Prostate gland (tissue), 2 donors: ENCODE data around the gene SATB1. TPM values are rescaled to one million over a fixed set of nuclear protein-coding genes. Genes with fewer than 3 reads are reported as not detected.
A peak's percentile ranks its signal among the peaks of the same experiment; 100 is the strongest.

ENCODE experiments used
- DNase-seq: peaks from one replicate; pipeline ENCODE4 v3.0.0-alpha.2; 2019; ENCODE audit warnings: low spot score
- H3K27ac ChIP-seq, 2 donors: fragments of 200-600 bp; sonication (generic); 2 replicates each; pipeline ENCODE4 v1.5.1; 2017 to 2019
- H3K27me3 ChIP-seq: fragments of 200-600 bp; sonication (generic); replicated peaks from 2 replicates; pipeline ENCODE4 v1.5.1; 2019; ENCODE audit not compliant: insufficient read depth
- H3K36me3 ChIP-seq, 2 donors: fragments of 200-600 bp; sonication (generic); 1 replicate in 1 of 2; 2 replicates in 1 of 2; pipeline versions ENCODE4 v1.5.1 to v1.8.1; 2017 to 2019
- H3K4me1 ChIP-seq: fragments of 200-600 bp; sonication (generic); replicated peaks from 2 replicates; pipeline ENCODE4 v1.5.1; 2019
- H3K4me3 ChIP-seq, 2 donors: fragments of 200-600 bp; sonication (generic); 2 replicates each; pipeline ENCODE4 v1.5.1; 2017 to 2019
- H3K9me3 ChIP-seq: fragments of 200-600 bp; sonication (generic); 2 replicates; pipeline ENCODE4 v1.5.1; 2017
- CTCF ChIP-seq, 4 experiments: fragments of 200-600 bp in 2 of 4; fragments of 450-650 bp in 2 of 4; sonication (generic) in 2 of 4; IDR thresholded peaks; 1 replicate in 3 of 4; 2 replicates in 1 of 4; pipeline ENCODE4 v1.5.1; 2016 to 2019; ENCODE audit warnings: antibody characterized with exemption in 4 of 4, mild to moderate bottlenecking in 2 of 4, moderate library complexity in 2 of 4
- POLR2A ChIP-seq: fragments of 450-650 bp; IDR thresholded peaks from one replicate; pipeline ENCODE4 v1.6.1; 2016; ENCODE audit warnings: antibody characterized with exemption, mild to moderate bottlenecking
- POLR2AphosphoS5 ChIP-seq: sonication (generic); formaldehyde crosslinking; IDR thresholded peaks from one replicate; pipeline ENCODE4 v1.6.1; 2017; ENCODE audit warnings: antibody characterized with exemption
- WGBS: methylation state at CpG from one replicate; pipeline ENCODE4 v1.1.5; 2018; 5-methylcytosine and 5-hydroxymethylcytosine counted together
- intact Hi-C: fragments of 100-400 bp; cut with DNase I; formaldehyde crosslinking; loops from one replicate; pipeline ENCODE4 v1.14.2; 2022
- total RNA-seq, 2 donors: library from RNA; depleted of rRNA; stranded (reverse); fragments of >200 nt; gene quantifications; one replicate each; pipeline ENCODE4 v1.1.0, GENCODE V29; 2016

The SATB1 gene
- total RNA-seq, 2 donors from 2014 or later, result 51.7 to 62.2 TPM

GRCh38 chr3:18351069-18351628 lies 74.0 kb downstream of the SATB1 start:
- DNase-seq, result no peak
- Histone ChIP-seq H3K27me3 (no peaks in the 10 kb centered on the region), H3K4me1 (peaks cover 4% of the 10 kb centered on the region), H3K4me3 (no peak overlapping the region), H3K27ac (peak overlapping the region; percentile 28 to 45), H3K9me3 (no peaks in the 10 kb centered on the region), H3K36me3 (no peaks in the 10 kb centered on the region)
- intact Hi-C loops, result no loop called here
- TF ChIP-seq POLR2A (no peak), CTCF (IDR thresholded peaks at IDR 0.05) (no peak), POLR2AphosphoS5 (no peak)
- WGBS, result 73% methylated on average over 5 of the region's 5 CpGs

DNA sequence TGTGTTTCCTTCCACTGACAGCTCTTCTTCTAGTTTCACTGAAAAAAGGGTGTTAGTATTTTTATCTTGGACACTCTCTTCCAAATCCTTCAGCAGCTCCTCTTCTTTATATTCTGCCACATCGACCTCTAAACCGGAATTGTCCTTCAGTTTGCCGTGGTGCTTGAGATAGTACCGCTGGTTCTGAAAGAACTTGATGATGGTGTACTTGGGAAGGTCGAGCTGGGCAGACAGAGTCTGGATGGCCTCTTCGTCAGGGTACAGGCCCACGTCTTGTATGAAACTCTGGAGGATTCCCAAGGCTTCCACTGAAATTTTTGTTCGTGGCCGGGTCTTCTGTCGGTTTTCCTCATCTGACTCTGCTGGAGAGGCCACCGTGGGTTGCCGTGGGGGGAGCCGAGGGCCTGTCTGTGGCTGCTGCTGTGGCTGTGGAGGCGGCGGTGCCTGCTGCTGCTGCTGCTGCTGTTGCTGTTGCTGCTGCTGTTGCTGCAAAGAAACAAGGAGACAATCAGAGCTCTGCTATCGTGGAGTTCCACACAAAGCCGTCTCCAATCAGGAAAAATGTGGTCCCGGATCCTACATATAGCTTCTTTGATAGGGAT lies 75.8 kb downstream of the SATB1 start:
- intact Hi-C loops, result no loop called here
- WGBS, result 91% methylated on average over 18 of the region's 18 CpGs
- Histone ChIP-seq H3K9me3 (no peaks in the 10 kb centered on the region), H3K4me1 (peaks cover 4% of the 10 kb centered on the region), H3K27ac (no peak overlapping the region), H3K27me3 (no peaks in the 10 kb centered on the region), H3K36me3 (no peaks in the 10 kb centered on the region), H3K4me3 (no peak overlapping the region)
- TF ChIP-seq POLR2AphosphoS5 (no peak), POLR2A (no peak)
- no peak for DNase-seq

DNA sequence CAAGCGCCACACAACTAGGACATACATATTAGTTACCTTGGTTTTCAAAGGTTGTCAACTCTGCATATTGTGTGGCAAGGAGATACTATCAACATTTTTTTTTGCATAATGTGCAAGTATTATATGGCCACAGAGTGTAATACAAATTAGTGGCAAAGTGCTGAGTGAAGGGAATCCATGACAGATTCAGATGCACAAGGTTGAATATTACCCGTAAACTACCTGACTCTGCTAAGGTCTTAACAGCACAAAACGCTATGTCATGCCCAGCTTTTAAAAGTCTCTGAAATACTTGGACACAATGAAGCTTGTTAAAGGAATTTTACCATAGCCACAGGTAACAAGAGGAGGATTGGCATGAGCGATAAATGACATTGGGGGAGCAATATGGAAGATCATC lies 79.0 kb downstream of the SATB1 start:
- WGBS, result 90% methylated on average over 4 of the region's 4 CpGs

DNA sequence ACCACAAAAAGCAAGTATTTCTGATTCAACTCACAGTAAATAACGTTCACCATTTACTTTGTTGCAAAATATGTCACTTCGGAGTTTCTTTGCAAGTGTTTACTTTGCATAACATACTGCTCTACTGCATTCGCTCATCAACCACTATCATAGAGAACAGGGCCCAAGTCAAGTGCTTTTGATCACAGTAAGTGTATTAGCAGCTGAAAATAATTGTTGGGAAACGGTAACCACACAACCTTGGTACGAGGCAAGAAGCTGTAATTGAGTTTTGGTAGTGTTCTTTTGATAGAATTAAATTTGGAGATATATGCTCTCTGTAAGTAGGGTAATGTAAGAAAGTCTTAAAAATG lies 80.1 kb downstream of the SATB1 start:
- H3K36me3 ChIP-seq, result no peaks in the 10 kb centered on the region
- WGBS, result 51% methylated on average over 5 of the region's 5 CpGs
- H3K4me1 ChIP-seq, result no peaks in the 10 kb centered on the region
- H3K4me3 ChIP-seq, result no peak overlapping the region
- no peak overlapping the region for H3K27ac ChIP-seq
- no peaks in the 10 kb centered on the region for H3K9me3 ChIP-seq
- H3K27me3 ChIP-seq, result no peaks in the 10 kb centered on the region
- TF ChIP-seq POLR2A (no peak), CTCF (IDR thresholded peaks at IDR 0.05) (no peak), POLR2AphosphoS5 (no peak)
- intact Hi-C loops, result no loop called here
- no peak for DNase-seq

More for the DNA sequence above, 79.0 kb downstream of the SATB1 start:
- H3K4me3 ChIP-seq, result no peak overlapping the region
- TF ChIP-seq CTCF (IDR thresholded peaks at IDR 0.05), result no peak
- intact Hi-C loops, result no loop called here
- no peak for DNase-seq
- no peaks in the 10 kb centered on the region for H3K27me3 ChIP-seq
- H3K27ac ChIP-seq, result no peak overlapping the region
- H3K4me1 ChIP-seq, result no peaks in the 10 kb centered on the region
- no peaks in the 10 kb centered on the region for H3K36me3 ChIP-seq
- no peaks in the 10 kb centered on the region for H3K9me3 ChIP-seq

GRCh38 chr3:18344306-18345014 lies 80.7 kb downstream of the SATB1 start:
- no peak for TF ChIP-seq CTCF (IDR thresholded peaks at IDR 0.05)
- no peak for TF ChIP-seq POLR2A
- TF ChIP-seq POLR2AphosphoS5, result no peak
- no peak for DNase-seq
- no peak overlapping the region for H3K4me3 ChIP-seq
- H3K27ac ChIP-seq, result no peak overlapping the region
- no peaks in the 10 kb centered on the region for H3K36me3 ChIP-seq
- WGBS, result 72% methylated on average over 4 of the region's 4 CpGs
- H3K4me1 ChIP-seq, result no peaks in the 10 kb centered on the region
- no peaks in the 10 kb centered on the region for H3K27me3 ChIP-seq
- intact Hi-C loops, result no loop called here
- H3K9me3 ChIP-seq, result no peaks in the 10 kb centered on the region
